ENCODE results near the gene MAD1L1. TPM values are rescaled to one million over a fixed set of nuclear protein-coding genes. Genes with fewer than 3 reads are reported as not detected.

Gene MAD1L1
- total RNA-seq, 1 experiment from 2014 or later, result 43.8 TPM

- TF ChIP-seq, protein P1, sequence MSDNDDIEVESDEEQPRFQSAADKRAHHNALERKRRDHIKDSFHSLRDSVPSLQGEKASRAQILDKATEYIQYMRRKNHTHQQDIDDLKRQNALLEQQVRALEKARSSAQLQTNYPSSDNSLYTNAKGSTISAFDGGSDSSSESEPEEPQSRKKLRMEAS (CRISPR knock-in tag; IDR thresholded peaks at IDR 0.05), result no peak
- TF ChIP-seq ZNF263 (CRISPR knock-in tag; IDR thresholded peaks at IDR 0.05; ENCODE audit: low read depth), result no peak
- TF ChIP-seq, protein P2, sequence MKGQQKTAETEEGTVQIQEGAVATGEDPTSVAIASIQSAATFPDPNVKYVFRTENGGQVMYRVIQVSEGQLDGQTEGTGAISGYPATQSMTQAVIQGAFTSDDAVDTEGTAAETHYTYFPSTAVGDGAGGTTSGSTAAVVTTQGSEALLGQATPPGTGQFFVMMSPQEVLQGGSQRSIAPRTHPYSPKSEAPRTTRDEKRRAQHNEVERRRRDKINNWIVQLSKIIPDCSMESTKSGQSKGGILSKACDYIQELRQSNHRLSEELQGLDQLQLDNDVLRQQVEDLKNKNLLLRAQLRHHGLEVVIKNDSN (CRISPR knock-in tag; IDR thresholded peaks at IDR 0.05), result no peak
- TF ChIP-seq ZNF532 (CRISPR knock-in tag; IDR thresholded peaks at IDR 0.05; ENCODE audit: borderline replicate concordance), result no peak
- TF ChIP-seq, protein P3, sequence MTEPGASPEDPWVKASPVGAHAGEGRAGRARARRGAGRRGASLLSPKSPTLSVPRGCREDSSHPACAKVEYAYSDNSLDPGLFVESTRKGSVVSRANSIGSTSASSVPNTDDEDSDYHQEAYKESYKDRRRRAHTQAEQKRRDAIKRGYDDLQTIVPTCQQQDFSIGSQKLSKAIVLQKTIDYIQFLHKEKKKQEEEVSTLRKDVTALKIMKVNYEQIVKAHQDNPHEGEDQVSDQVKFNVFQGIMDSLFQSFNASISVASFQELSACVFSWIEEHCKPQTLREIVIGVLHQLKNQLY (CRISPR knock-in tag; IDR thresholded peaks at IDR 0.05), result no peak
- no peak for TF ChIP-seq SMAD3 (CRISPR knock-in tag; IDR thresholded peaks at IDR 0.05; ENCODE audit: borderline replicate concordance)
- no peak for TF ChIP-seq RORB (CRISPR knock-in tag; IDR thresholded peaks at IDR 0.05)
These were observed 138.9 kb downstream of the MAD1L1 start (continued) for GRCh38 chr7:2093843-2094220.

DNA sequence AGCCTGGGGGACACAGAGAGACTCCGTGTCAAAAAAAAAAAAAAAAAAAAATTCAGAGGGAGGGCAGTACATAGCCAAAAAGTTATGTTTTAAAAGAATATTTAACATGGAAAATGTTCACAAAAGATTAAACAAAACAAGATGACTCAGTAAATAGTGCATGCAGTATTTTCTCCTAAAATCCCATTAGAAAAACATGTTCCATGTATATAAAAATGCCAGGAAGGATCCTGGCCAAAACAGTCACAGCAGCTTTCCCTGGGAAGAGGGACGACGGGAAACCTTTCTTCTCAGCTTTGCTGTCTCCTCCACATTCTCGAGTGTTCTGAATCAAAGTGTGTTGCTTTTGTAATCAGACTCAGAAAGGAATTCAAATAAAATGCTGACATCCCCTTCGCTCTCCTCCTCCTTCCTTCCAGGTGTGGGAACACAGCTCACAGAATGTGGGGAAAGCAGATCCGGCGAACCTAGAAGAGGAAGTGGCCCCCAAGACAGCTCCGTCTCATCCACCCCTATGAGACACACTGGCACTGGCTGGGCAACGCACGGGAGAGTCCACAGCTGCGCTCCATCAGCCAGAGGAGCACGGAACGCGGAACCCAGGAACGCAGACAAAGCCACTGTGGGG lies 139.4 kb downstream of the MAD1L1 start:
- ChIA-PET CTCF (interaction anchor here (1.0 to 1.1 kb wide), 2 partner anchors 170 to 209 kb away, joined by 3 read pairs; no protein-coding TSS in a partner anchor), POLR2A (no interaction called here)
- no peak for ATAC-seq
- Mint-ChIP-seq H3K36me3 (peaks cover 16% of the 10 kb centered on the region), H3K27me3 (ENCODE audit: low read depth) (no peaks in the 10 kb centered on the region), H3K4me1 (no peaks in the 10 kb centered on the region), H3K27ac (peak overlapping the region; percentile 38; the same call in 1 of the 2 replicates), H3K4me3 (no peak overlapping the region), H3K9me3 (peaks cover 12% of the 10 kb centered on the region)
- no peak for DNase-seq (ENCODE audit: low spot score)
- no peak for TF ChIP-seq OVOL2 (CRISPR knock-in tag; IDR thresholded peaks at IDR 0.05; ENCODE audit: borderline replicate concordance)
- TF ChIP-seq ZBTB43 (CRISPR knock-in tag; IDR thresholded peaks at IDR 0.05), result no peak
- TF ChIP-seq, protein P4, sequence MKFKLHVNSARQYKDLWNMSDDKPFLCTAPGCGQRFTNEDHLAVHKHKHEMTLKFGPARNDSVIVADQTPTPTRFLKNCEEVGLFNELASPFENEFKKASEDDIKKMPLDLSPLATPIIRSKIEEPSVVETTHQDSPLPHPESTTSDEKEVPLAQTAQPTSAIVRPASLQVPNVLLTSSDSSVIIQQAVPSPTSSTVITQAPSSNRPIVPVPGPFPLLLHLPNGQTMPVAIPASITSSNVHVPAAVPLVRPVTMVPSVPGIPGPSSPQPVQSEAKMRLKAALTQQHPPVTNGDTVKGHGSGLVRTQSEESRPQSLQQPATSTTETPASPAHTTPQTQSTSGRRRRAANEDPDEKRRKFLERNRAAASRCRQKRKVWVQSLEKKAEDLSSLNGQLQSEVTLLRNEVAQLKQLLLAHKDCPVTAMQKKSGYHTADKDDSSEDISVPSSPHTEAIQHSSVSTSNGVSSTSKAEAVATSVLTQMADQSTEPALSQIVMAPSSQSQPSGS (CRISPR knock-in tag; IDR thresholded peaks at IDR 0.05; ENCODE audit: borderline replicate concordance, low read depth), result no peak
- TF ChIP-seq TEAD4 (CRISPR knock-in tag; IDR thresholded peaks at IDR 0.05), result no peak
- TF ChIP-seq GRHL2 (CRISPR knock-in tag; IDR thresholded peaks at IDR 0.05; ENCODE audit: insufficient replicate concordance, severe bottlenecking), result no peak
- TF ChIP-seq, protein P5, sequence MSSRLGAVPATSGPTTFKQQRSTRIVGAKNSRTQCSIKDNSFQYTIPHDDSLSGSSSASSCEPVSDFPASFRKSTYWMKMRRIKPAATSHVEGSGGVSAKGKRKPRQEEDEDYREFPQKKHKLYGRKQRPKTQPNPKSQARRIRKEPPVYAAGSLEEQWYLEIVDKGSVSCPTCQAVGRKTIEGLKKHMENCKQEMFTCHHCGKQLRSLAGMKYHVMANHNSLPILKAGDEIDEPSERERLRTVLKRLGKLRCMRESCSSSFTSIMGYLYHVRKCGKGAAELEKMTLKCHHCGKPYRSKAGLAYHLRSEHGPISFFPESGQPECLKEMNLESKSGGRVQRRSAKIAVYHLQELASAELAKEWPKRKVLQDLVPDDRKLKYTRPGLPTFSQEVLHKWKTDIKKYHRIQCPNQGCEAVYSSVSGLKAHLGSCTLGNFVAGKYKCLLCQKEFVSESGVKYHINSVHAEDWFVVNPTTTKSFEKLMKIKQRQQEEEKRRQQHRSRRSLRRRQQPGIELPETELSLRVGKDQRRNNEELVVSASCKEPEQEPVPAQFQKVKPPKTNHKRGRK (CRISPR knock-in tag; IDR thresholded peaks at IDR 0.05; ENCODE audit: borderline replicate concordance), result no peak
- TF ChIP-seq USF2 (CRISPR knock-in tag; IDR thresholded peaks at IDR 0.05), result no peak
- no peak for TF ChIP-seq ZBTB21 (CRISPR knock-in tag; IDR thresholded peaks at IDR 0.05; ENCODE audit: borderline replicate concordance)
- TF ChIP-seq SMAD3 (CRISPR knock-in tag; IDR thresholded peaks at IDR 0.05; ENCODE audit: borderline replicate concordance), result no peak
- TF ChIP-seq, protein P1 (CRISPR knock-in tag; IDR thresholded peaks at IDR 0.05), result no peak
- TF ChIP-seq ZNF317 (CRISPR knock-in tag; IDR thresholded peaks at IDR 0.05; ENCODE audit: borderline replicate concordance, low read depth), result no peak
- no peak for TF ChIP-seq FOXP1 (CRISPR knock-in tag; IDR thresholded peaks at IDR 0.05; ENCODE audit: borderline replicate concordance)
- no peak for TF ChIP-seq ESRRA (CRISPR knock-in tag; IDR thresholded peaks at IDR 0.05; ENCODE audit: borderline replicate concordance)
- no peak for TF ChIP-seq NFYB (CRISPR knock-in tag; conservative IDR thresholded peaks at IDR 0.05; ENCODE audit: low read depth)
- no peak for TF ChIP-seq EMX1 (CRISPR knock-in tag; IDR thresholded peaks at IDR 0.05)
- TF ChIP-seq, protein P2 (CRISPR knock-in tag; IDR thresholded peaks at IDR 0.05), result no peak
